HCT116 (cell line): ENCODE data around the gene GMPR2. TPM values are rescaled to one million over a fixed set of nuclear protein-coding genes. Genes with fewer than 3 reads are reported as not detected.

Source experiments
- ATAC-seq: fragments of 200-7000 bp; cut with Tn5 transposase; 2 replicates; pipeline ENCODE4 v1.9.1; 2020; ENCODE audit warnings: mild to moderate bottlenecking, moderate library complexity
- BruUV-seq: library from RNA; stranded (reverse); fragments of 400-500 nt; replicated peaks from 2 replicates; lab custom pipeline; 2021; lab: Mats Ljungman, UMichigan
- CTCF ChIA-PET: fragments of 300-600 bp; sonication (Branson Sonifier 250); formaldehyde crosslinking; loops from one replicate; lab custom pipeline; 2021; ENCODE audit warnings: antibody characterized with exemption; lab: Charles Lee
- POLR2A ChIA-PET: fragments of 300-600, 350-600 bp; sonication (Branson Sonifier 250); formaldehyde crosslinking; loops from one replicate; lab custom pipeline; 2021; ENCODE audit warnings: antibody characterized with exemption; lab: Charles Lee
- RAD21 ChIA-PET, 2 experiments: fragments of 300-600 bp; sonication (Branson Sonifier 250); formaldehyde crosslinking; loops; one replicate each; lab custom pipeline; 2023; ENCODE audit warnings: low total read pairs in 2 of 2; ENCODE audit not compliant: uncharacterized antibody in 2 of 2, unreplicated experiment in 2 of 2, low non-redundant PET in 1 of 2; lab: Charles Lee
- DNase-seq: peaks from one replicate; pipeline ENCODE4 v3.0.0-alpha.2; 2010; ENCODE audit warnings: low read depth, low spot score
- H2AFZ ChIP-seq: fragments of 200-600 bp; shearing (Covaris generic), sonication (generic); 2 replicates; pipeline ENCODE4 v1.6.1; 2017; ENCODE audit warnings: low read depth, mixed run types, mixed read lengths, antibody characterized with exemption, low read length; ENCODE audit not compliant: poor library complexity, severe bottlenecking
- H3K27ac ChIP-seq: 2 replicates; pipeline ENCODE4 v1.5.1; 2012; ENCODE audit warnings: low read depth, low read length
- H3K27me3 ChIP-seq: fragments of 200-600 bp; sonication (generic); 2 replicates; pipeline ENCODE4 v1.6.1; 2016; ENCODE audit warnings: mixed run types, low read length, mixed read lengths; ENCODE audit not compliant: insufficient read depth
- H3K36me3 ChIP-seq, 2 experiments: fragments of 200-500 bp in 1 of 2; fragments of 200-600 bp in 1 of 2; sonication (Bioruptor generic) in 1 of 2; sonication (generic) in 1 of 2; 2 replicates each; pipeline versions ENCODE4 v1.5.1 to v1.6.1; 2014 to 2016; ENCODE audit warnings: low read length in 2 of 2, inconsistent platforms in 1 of 2, mixed read lengths in 1 of 2, mixed run types in 1 of 2; ENCODE audit not compliant: insufficient read depth in 2 of 2, control insufficient read depth in 1 of 2
- H3K4me1 ChIP-seq, 2 experiments: fragments of 200-600 bp in 1 of 2; sonication (generic) in 1 of 2; 2 replicates each; pipeline versions ENCODE4 v1.5.1 to v1.6.1; 2012 to 2017; ENCODE audit warnings: low read length in 2 of 2, inconsistent platforms in 1 of 2, mild to moderate bottlenecking in 1 of 2, mixed read lengths in 1 of 2, mixed run types in 1 of 2, moderate library complexity in 1 of 2; ENCODE audit not compliant: insufficient read depth in 2 of 2, control insufficient read depth in 1 of 2
- H3K4me2 ChIP-seq: fragments of 200-600 bp; sonication (generic); 2 replicates; pipeline ENCODE4 v1.6.1; 2017; ENCODE audit warnings: mixed run types, low read length, mixed read lengths
- H3K4me3 ChIP-seq, 2 experiments: fragments of 200-600 bp in 1 of 2; sonication (generic) in 1 of 2; replicated peaks in 1 of 2; 2 replicates each; pipeline ENCODE4 v1.5.1; 2011 to 2016; ENCODE audit warnings: low read length in 2 of 2, control low read depth in 1 of 2, low read depth in 1 of 2, mild to moderate bottlenecking in 1 of 2, mixed read lengths in 1 of 2, mixed run types in 1 of 2
- H3K79me2 ChIP-seq: fragments of 200-600 bp; sonication (generic); 2 replicates; pipeline ENCODE4 v1.6.1; 2017; ENCODE audit warnings: mild to moderate bottlenecking, mixed run types, low read length, moderate library complexity, mixed read lengths; ENCODE audit not compliant: insufficient read depth
- H3K9ac ChIP-seq: fragments of 200-600 bp; sonication (generic); 2 replicates; pipeline ENCODE4 v1.6.1; 2016; ENCODE audit warnings: low read length, mixed read lengths
- H3K9me2 ChIP-seq: fragments of 200-600 bp; sonication (generic), shearing (Covaris generic); 2 replicates; pipeline ENCODE4 v1.6.1; 2017; ENCODE audit warnings: mixed run types, mild to moderate bottlenecking, moderate library complexity; ENCODE audit not compliant: insufficient read depth
- H3K9me3 ChIP-seq, 2 experiments: fragments of 200-500 bp in 1 of 2; fragments of 200-600 bp in 1 of 2; sonication (Bioruptor generic) in 1 of 2; sonication (generic) in 1 of 2; 2 replicates each; pipeline ENCODE4 v1.6.1; 2014 to 2017; ENCODE audit warnings: low read length in 2 of 2, mixed read lengths in 2 of 2, inconsistent platforms in 1 of 2, low read depth in 1 of 2, mild to moderate bottlenecking in 1 of 2, mixed run types in 1 of 2, moderate library complexity in 1 of 2; ENCODE audit not compliant: control insufficient read depth in 1 of 2, insufficient read depth in 1 of 2
- H4K20me1 ChIP-seq: fragments of 200-600 bp; sonication (generic), shearing (Covaris generic); 2 replicates; pipeline ENCODE4 v1.6.1; 2017; ENCODE audit warnings: mixed run types, mild to moderate bottlenecking, moderate library complexity; ENCODE audit not compliant: insufficient read depth
- EGR1 ChIP-seq: IDR thresholded peaks from 2 replicates; pipeline ENCODE4 v1.6.1; 2012; ENCODE audit warnings: low read depth
- FOSL1 ChIP-seq: IDR thresholded peaks from 2 replicates; pipeline ENCODE4 v1.6.1; 2012; ENCODE audit warnings: low read depth
- JUND ChIP-seq: IDR thresholded peaks from 2 replicates; pipeline ENCODE4 v1.6.1; 2012
- POLR2A ChIP-seq: IDR thresholded peaks from 2 replicates; pipeline ENCODE4 v1.7.0; 2011; ENCODE audit warnings: borderline replicate concordance; ENCODE audit not compliant: insufficient read depth, insufficient read length; ENCODE audit errors: extremely low read depth
- SIN3A ChIP-seq: IDR thresholded peaks from 2 replicates; pipeline ENCODE4 v1.6.1; 2012; ENCODE audit warnings: low read depth
- SRF ChIP-seq: IDR thresholded peaks from 2 replicates; pipeline ENCODE4 v1.6.1; 2012; ENCODE audit warnings: low read depth
- YY1 ChIP-seq: IDR thresholded peaks from 2 replicates; pipeline ENCODE4 v1.6.1; 2011; ENCODE audit warnings: low read length, low read depth, moderate library complexity, mild to moderate bottlenecking; ENCODE audit not compliant: insufficient replicate concordance; ENCODE audit errors: extremely low read depth
- ZNF274 ChIP-seq: fragments of 200-500 bp; sonication (Bioruptor generic); IDR thresholded peaks from 2 replicates; pipeline ENCODE4 v1.6.1; 2014; ENCODE audit warnings: mild to moderate bottlenecking, low read depth, low read length, inconsistent platforms
- intact Hi-C: fragments of 100-400 bp; cut with micrococcal nuclease; formaldehyde crosslinking; loops from 2 replicates; pipeline ENCODE4 v1.10.0; 2022
- total RNA-seq: library from RNA; stranded (reverse); gene quantifications from one replicate; pipeline ENCODE4 v1.2.1, GENCODE V29; 2021; ENCODE audit not compliant: unreplicated experiment
- TF ChIP-seq, protein P1 (sequence below): IDR thresholded peaks from 2 replicates; pipeline ENCODE4 v1.6.1; 2012
- TF ChIP-seq, protein P2 (sequence below): IDR thresholded peaks from 2 replicates; pipeline ENCODE4 v1.6.1; 2012; ENCODE audit warnings: low read depth
- TF ChIP-seq, protein P3 (sequence below): IDR thresholded peaks from 2 replicates; pipeline ENCODE4 v1.6.1; 2011; ENCODE audit warnings: mild to moderate bottlenecking, low read length, moderate library complexity; ENCODE audit not compliant: insufficient replicate concordance; ENCODE audit errors: extremely low read depth

The GMPR2 gene
- total RNA-seq, 1 experiment from 2014 or later = 66.9 TPM

DNA sequence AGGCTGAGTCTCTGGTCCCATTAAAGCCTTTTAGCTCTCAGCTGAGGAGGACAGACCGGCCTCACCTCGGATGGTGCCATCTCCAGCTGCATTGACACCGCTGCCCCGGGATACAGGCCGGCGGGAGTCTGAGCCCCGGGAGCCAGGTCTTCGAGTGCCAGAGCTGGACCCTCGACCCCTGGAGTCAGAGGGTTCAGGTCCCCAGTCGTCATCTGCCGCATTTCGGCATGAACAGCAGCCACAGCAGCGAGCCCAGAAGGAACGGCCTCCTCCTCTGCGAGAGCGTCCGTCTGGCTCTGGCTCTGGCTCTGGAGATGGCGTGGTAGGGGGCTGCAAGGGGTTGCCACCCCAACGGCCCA lies 29.2 kb downstream of the GMPR2 start:
- Histone ChIP-seq H4K20me1 (no peaks in the 10 kb centered on the region), H3K4me3 (no peak overlapping the region), H3K27me3 (no peaks in the 10 kb centered on the region), H3K4me1 (peaks cover 10 to 14% of the 10 kb centered on the region in 2 experiments), H3K9me3 (no peaks in the 10 kb centered on the region), H3K79me2 (no peaks in the 10 kb centered on the region), H2AFZ (no peak overlapping the region), H3K27ac (no peak overlapping the region), H3K9ac (no peak overlapping the region), H3K4me2 (no peak overlapping the region), H3K36me3 (no peaks in the 10 kb centered on the region), H3K9me2 (no peaks in the 10 kb centered on the region)
- ChIA-PET RAD21 (no interaction called here), CTCF (no interaction called here), POLR2A (interaction anchor here (2.2 kb wide), 1 partner anchor 9 kb away, joined by 8 read pairs; the partner anchor contains the start of gene RABGGTA)
- ATAC-seq (no peak), DNase-seq (no peak)
- intact Hi-C loops = no loop called here
- BruUV-seq = no TSS peak
- TF ChIP-seq, protein P1, sequence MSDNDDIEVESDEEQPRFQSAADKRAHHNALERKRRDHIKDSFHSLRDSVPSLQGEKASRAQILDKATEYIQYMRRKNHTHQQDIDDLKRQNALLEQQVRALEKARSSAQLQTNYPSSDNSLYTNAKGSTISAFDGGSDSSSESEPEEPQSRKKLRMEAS = no peak

DNA sequence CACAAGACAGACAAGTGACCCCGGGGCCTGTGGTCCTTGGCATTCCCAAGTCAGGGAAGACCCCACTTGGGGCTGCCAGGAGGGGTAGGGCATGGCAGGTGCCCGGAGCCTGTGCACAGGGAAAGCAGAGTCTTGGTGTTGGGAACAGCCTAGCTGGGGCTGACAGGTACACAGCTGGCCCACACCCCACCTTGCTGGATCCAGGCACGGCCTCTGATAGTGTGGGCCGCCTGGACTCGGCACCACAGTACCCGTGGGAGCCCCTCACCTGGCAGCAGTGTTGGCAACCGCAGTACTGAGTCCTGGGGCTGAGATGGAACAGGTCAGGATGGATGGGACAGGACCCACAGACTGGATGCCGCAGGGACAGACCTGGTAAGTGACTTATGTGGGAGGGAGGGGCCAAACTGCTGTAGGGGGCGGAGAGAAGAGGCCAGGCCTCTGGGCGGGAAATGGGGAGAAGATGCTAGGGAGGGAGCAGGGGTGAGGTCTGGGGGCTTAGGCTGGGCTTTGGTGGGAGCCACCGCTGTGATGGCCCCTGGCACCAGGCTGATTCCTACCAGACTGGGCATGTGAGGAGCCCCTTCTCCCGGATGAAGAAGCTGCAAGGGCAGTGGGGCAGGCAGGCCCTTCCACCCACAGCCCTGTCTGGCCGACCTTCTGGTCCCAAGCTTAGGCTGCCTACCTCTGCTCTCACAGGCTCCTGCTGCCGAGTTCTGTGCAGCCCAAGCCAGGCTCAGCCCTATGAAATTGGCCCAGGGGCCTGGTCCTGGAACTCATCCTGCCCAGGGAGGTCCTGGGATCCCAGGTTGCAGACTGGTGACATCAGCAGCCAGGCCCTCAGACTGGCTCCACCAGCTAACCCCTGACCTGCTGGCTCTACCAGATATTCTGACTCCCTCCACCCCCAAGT lies 30.3 kb downstream of the GMPR2 start, which contains the start of gene TGM1:
Gene TGM1, minus strand, starts transcription at position 357 of the 913 bp plus-strand sequence. CDS start 825 bp downstream, outside the sequence.
- ChIA-PET RAD21 (no interaction called here), POLR2A (interaction anchor here (2.2 kb wide), 1 partner anchor 8 kb away, joined by 8 read pairs; the partner anchor contains the start of gene RABGGTA), CTCF (no interaction called here)
- no peaks in the 10 kb centered on the region for H3K79me2 ChIP-seq
- no peak within 1 kb of the TSS for H3K9ac ChIP-seq
- no peak for DNase-seq
- no TSS peak for BruUV-seq
- H3K36me3 ChIP-seq = no peaks in the 10 kb centered on the region
- H3K4me2 ChIP-seq = no peak within 1 kb of the TSS
- peaks cover 10 to 14% of the 10 kb centered on the region in 2 experiments for H3K4me1 ChIP-seq
- H4K20me1 ChIP-seq = no peaks in the 10 kb centered on the region
- no peaks in the 10 kb centered on the region for H3K9me3 ChIP-seq
- intact Hi-C loops = no loop called here
- no peaks in the 10 kb centered on the region for H3K9me2 ChIP-seq
- H3K27me3 ChIP-seq = no peaks in the 10 kb centered on the region
- H2AFZ ChIP-seq = no peak within 1 kb of the TSS
- no peak within 1 kb of the TSS for H3K4me3 ChIP-seq
- no peak within 1 kb of the TSS for H3K27ac ChIP-seq
- peak; percentile 48 for ATAC-seq
- TF ChIP-seq FOSL1 (no peak), POLR2A (no peak), SRF (no peak), ZNF274 (no peak), JUND (no peak), YY1 (no peak), SIN3A (no peak), EGR1 (no peak)
- TF ChIP-seq, protein P2, sequence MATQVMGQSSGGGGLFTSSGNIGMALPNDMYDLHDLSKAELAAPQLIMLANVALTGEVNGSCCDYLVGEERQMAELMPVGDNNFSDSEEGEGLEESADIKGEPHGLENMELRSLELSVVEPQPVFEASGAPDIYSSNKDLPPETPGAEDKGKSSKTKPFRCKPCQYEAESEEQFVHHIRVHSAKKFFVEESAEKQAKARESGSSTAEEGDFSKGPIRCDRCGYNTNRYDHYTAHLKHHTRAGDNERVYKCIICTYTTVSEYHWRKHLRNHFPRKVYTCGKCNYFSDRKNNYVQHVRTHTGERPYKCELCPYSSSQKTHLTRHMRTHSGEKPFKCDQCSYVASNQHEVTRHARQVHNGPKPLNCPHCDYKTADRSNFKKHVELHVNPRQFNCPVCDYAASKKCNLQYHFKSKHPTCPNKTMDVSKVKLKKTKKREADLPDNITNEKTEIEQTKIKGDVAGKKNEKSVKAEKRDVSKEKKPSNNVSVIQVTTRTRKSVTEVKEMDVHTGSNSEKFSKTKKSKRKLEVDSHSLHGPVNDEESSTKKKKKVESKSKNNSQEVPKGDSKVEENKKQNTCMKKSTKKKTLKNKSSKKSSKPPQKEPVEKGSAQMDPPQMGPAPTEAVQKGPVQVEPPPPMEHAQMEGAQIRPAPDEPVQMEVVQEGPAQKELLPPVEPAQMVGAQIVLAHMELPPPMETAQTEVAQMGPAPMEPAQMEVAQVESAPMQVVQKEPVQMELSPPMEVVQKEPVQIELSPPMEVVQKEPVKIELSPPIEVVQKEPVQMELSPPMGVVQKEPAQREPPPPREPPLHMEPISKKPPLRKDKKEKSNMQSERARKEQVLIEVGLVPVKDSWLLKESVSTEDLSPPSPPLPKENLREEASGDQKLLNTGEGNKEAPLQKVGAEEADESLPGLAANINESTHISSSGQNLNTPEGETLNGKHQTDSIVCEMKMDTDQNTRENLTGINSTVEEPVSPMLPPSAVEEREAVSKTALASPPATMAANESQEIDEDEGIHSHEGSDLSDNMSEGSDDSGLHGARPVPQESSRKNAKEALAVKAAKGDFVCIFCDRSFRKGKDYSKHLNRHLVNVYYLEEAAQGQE = no peak
- TF ChIP-seq, protein P3, sequence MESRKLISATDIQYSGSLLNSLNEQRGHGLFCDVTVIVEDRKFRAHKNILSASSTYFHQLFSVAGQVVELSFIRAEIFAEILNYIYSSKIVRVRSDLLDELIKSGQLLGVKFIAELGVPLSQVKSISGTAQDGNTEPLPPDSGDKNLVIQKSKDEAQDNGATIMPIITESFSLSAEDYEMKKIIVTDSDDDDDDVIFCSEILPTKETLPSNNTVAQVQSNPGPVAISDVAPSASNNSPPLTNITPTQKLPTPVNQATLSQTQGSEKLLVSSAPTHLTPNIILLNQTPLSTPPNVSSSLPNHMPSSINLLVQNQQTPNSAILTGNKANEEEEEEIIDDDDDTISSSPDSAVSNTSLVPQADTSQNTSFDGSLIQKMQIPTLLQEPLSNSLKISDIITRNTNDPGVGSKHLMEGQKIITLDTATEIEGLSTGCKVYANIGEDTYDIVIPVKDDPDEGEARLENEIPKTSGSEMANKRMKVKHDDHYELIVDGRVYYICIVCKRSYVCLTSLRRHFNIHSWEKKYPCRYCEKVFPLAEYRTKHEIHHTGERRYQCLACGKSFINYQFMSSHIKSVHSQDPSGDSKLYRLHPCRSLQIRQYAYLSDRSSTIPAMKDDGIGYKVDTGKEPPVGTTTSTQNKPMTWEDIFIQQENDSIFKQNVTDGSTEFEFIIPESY = no peak
